T-cell (primary cell): ENCODE results near the gene NHSL2. TPM values are rescaled to one million over a fixed set of nuclear protein-coding genes. Genes with fewer than 3 reads are reported as not detected.

ENCODE experiments used
- total RNA-seq, 35 experiments: library from RNA in 6 of 35; stranded (reverse) in 6 of 35; fragments of 120-200 nt in 1 of 35; gene quantifications; one replicate each; pipeline versions ENCODE4 v1.2.1 to v1.2.4 and lab custom pipeline; 2013 to 2026

Gene NHSL2
- total RNA-seq, 5 donors from 2014 or later (not counting 1 experiment from before 2014, with no cell fraction given), result 3.3 to 11.7 (median 8.1) TPM

Other genes with a start within 250 kb of the NHSL2 start
- not detected for gene CXorf49, start 192.6 kb upstream of the NHSL2 start, total RNA-seq
- not detected for gene CXorf49B, start 147.5 kb upstream of the NHSL2 start, total RNA-seq
- 1 to 10 TPM in 4 of 5 donors, under 1 TPM in 1; 0.98 to 8.7 (median 3.4) TPM for gene RTL5, start 221.1 kb downstream of the NHSL2 start, total RNA-seq